Measurements from ENCODE around the gene TMEM174.

DNA sequence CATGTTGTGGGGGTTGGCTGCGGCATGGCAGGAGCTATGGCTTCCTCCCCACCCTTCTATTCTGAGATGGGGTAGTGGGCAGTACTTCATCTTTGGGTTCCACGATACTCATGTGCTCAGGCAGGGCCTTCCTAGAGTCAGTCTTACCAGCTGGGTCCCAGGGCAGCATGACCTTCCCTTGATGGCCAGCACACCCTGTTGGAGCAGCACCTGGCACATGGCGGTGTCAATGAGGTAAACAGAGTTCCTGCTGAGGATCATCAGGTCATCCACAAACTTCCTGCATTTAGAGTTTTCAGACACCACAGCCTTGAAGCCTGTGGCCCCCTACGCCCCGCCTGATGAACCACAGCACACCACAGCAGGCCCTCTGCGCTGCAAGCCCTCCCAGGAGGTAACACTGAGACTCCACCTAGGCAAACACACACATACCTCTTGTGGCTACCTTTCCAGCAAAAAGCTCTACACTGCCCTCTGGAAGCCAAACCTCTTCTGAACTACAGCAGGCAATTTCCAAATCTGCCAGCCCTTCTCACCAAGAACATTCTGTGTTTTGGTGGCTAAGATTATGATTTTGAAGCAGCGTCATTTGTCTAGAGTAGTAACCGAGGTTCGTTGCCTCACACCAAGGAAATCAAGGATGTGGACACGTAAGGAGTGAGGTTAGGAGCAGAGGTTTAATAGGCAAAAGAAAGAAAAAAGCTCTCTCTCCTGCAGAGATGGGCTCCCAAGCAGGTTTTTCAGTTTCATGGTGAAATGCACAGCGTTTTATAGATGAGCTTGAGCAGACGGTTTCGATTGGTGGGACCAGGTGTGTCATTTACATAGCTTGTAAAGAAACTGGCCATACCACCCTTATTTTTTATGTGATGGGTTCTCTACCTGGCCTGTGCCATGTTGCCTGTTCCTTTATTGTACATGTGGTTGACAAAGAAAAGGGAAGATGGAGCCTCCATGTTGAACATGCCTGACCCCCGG, 20.3 kb upstream of the TMEM174 start:
- TF ChIP-seq, protein P1, sequence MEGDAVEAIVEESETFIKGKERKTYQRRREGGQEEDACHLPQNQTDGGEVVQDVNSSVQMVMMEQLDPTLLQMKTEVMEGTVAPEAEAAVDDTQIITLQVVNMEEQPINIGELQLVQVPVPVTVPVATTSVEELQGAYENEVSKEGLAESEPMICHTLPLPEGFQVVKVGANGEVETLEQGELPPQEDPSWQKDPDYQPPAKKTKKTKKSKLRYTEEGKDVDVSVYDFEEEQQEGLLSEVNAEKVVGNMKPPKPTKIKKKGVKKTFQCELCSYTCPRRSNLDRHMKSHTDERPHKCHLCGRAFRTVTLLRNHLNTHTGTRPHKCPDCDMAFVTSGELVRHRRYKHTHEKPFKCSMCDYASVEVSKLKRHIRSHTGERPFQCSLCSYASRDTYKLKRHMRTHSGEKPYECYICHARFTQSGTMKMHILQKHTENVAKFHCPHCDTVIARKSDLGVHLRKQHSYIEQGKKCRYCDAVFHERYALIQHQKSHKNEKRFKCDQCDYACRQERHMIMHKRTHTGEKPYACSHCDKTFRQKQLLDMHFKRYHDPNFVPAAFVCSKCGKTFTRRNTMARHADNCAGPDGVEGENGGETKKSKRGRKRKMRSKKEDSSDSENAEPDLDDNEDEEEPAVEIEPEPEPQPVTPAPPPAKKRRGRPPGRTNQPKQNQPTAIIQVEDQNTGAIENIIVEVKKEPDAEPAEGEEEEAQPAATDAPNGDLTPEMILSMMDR (IDR thresholded peaks at IDR 0.05) = no peak
- TF ChIP-seq EP300 (IDR thresholded peaks at IDR 0.05) (no peak), POLR2A (IDR thresholded peaks at IDR 0.05) (no peak)

All from ovary (tissue), 3 donors.